ENCODE measurements around the gene IL18BP. TPM values are rescaled to one million over a fixed set of nuclear protein-coding genes. Genes with fewer than 3 reads are reported as not detected.
A peak's percentile ranks its signal among the peaks of the same experiment; 100 is the strongest.

Gene IL18BP
- total and polyA plus RNA-seq, 4 donors: 3.8 to 14.3 (median 8.2) TPM

DNA sequence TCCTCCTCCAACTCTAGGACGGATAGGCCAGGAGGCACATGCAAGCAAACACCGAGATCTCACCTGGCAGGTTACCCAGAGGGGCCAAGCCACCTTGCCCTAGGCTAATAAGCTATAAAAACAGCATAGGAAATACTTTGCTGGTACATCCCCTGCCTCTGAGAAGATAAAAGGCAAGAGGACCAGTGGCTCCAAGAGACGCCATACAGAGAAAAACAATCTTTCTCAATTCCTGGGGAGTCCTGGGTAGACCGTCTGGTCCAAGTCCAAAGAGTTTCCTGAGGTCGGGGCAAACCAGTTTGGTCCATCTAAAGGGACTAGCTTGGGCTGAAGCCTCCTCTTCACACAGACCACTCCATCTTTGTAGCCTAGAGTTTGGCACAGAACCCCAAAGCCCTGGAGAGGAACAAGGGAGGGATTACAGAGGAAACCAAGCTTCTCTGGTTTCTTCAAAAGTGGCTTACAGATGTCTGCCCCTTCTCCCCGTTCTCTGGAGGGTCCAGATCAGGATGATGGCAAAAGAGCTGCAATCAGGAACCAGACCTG lies 41.2 kb downstream of the IL18BP start:
- peak overlapping the region; percentile 83 for H3K4me3 ChIP-seq (ENCODE audit: low read depth, low read length)
- H3K27ac ChIP-seq (ENCODE audit: low read depth, low read length): peak overlapping the region; percentile 100
- peaks cover 52% of the 10 kb centered on the region for H3K4me1 ChIP-seq (ENCODE audit: control insufficient read depth, insufficient read depth, low read length)
- H3K36me3 ChIP-seq (ENCODE audit: control insufficient read depth, insufficient read depth, low read length): peaks cover 6% of the 10 kb centered on the region
- H3K9me3 ChIP-seq (ENCODE audit: control insufficient read depth, insufficient read depth, low read length): no peaks in the 10 kb centered on the region
- DNase-seq (ENCODE audit: low read depth in 4 of 6, low spot score in 6 of 6): peak in 2 of 6 donors; percentile 26 to 63
- no peaks in the 10 kb centered on the region for H3K27me3 ChIP-seq (ENCODE audit: control insufficient read depth, insufficient read depth, low read length)
- WGBS (ENCODE audit: insufficient coverage): 16% methylated on average over 6 of the region's 6 CpGs

DNA sequence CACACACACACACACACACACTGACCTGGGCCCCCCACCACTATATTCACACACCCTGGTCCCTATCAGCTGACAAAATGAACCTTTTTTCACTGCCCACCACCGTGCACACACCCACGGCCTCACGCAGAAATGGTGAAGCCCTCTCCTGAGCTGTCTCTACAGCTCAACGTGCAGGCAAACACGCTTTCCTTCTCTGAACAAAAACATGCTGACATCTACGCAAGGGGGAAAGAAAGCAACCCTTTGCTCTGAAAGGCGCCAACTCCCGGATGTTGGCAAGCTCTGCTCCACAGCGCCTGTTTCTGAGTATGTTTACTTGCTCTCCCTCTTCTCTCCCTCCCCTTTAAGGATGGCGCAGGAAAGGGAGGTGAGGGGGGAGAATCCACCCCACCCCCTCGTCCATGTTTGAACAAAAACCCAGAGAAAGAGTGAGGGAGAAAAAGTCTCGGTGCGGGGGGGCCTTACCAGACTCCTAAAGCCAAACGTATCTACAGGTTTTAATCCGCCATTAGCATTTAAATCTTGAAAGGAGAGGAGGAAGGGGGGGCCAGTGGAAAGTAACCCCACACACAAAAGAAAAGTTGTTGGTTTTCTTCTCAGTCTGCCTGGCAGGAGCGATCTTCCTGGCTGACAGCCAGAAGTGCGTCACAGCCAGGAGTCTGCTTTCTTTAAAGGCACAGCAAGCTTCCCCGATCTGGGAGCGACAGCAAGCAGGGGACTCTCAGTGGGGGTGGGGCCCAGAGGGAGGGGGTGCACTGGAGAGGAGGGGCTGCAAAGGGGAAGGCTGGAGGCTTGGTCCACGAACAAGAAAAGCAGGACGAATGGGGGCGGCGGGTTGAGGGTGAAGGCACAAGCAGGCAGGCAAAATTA lies 42.0 kb downstream of the IL18BP start:
- Histone ChIP-seq H3K4me3 (ENCODE audit: low read depth, low read length) (peak overlapping the region; percentile 83), H3K9me3 (ENCODE audit: control insufficient read depth, insufficient read depth, low read length) (no peaks in the 10 kb centered on the region), H3K4me1 (ENCODE audit: control insufficient read depth, insufficient read depth, low read length) (peaks cover 56% of the 10 kb centered on the region), H3K27ac (ENCODE audit: low read depth, low read length) (peak overlapping the region; percentile 100), H3K27me3 (ENCODE audit: control insufficient read depth, insufficient read depth, low read length) (no peaks in the 10 kb centered on the region), H3K36me3 (ENCODE audit: control insufficient read depth, insufficient read depth, low read length) (no peaks in the 10 kb centered on the region)
- WGBS (ENCODE audit: insufficient coverage): 0% methylated on average over 14 of the region's 23 CpGs
- peak; percentile 94 to 99 (median 96) for DNase-seq (ENCODE audit: low read depth in 4 of 6, low spot score in 6 of 6)

DNA sequence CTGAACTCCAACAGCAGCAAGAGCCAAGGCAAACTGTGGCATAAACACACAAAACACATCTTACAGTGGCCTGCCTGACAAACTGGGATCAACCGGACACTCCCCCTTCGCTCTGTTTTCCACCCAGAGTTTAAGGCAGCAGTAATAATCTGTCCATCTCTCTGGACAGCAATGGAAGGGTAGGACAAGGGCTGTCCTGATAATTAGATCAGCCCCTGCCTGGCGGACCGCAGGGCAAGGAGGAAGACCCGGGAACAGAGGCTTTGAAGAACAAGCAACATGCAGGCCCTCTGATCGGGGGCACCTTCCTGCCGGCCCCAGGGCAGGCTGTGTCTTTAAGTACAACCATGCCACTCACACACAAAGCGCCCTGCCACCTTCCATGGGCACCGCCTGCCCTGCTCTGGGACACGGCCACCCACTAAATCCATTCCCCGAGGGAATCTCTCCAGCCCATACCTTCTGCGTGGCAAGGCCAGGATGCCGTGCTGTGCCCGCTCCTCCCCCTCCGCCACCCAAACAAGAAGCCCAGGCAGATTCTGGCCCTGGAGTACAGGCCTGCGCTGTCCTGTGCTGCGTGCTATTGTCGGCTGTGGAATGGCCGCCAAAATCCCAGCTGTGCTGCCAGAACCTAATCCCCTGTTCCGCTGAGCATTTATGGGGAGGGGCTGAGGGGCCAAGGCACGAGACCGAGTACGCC lies 42.8 kb downstream of the IL18BP start:
- WGBS (ENCODE audit: insufficient coverage): 0% methylated on average over 21 of the region's 23 CpGs
- peaks cover 60% of the 10 kb centered on the region for H3K4me1 ChIP-seq (ENCODE audit: control insufficient read depth, insufficient read depth, low read length)

GRCh38 chr11:72042064-72042745 lies 43.5 kb downstream of the IL18BP start:
- no peak for DNase-seq (ENCODE audit: low read depth in 4 of 6, low spot score in 6 of 6)
- peak overlapping the region; percentile 83 for H3K4me3 ChIP-seq (ENCODE audit: low read depth, low read length)
- 48% methylated on average over 2 of the region's 5 CpGs for WGBS (ENCODE audit: insufficient coverage)

More for the DNA sequence above, 42.8 kb downstream of the IL18BP start:
- Histone ChIP-seq H3K27ac (ENCODE audit: low read depth, low read length) (peak overlapping the region; percentile 100), H3K9me3 (ENCODE audit: control insufficient read depth, insufficient read depth, low read length) (no peaks in the 10 kb centered on the region), H3K27me3 (ENCODE audit: control insufficient read depth, insufficient read depth, low read length) (no peaks in the 10 kb centered on the region), H3K36me3 (ENCODE audit: control insufficient read depth, insufficient read depth, low read length) (no peaks in the 10 kb centered on the region), H3K4me3 (ENCODE audit: low read depth, low read length) (peak overlapping the region; percentile 83)
- peak in 5 of 6 donors; percentile 68 to 96 (median 78) for DNase-seq (ENCODE audit: low read depth in 4 of 6, low spot score in 6 of 6)

DNA sequence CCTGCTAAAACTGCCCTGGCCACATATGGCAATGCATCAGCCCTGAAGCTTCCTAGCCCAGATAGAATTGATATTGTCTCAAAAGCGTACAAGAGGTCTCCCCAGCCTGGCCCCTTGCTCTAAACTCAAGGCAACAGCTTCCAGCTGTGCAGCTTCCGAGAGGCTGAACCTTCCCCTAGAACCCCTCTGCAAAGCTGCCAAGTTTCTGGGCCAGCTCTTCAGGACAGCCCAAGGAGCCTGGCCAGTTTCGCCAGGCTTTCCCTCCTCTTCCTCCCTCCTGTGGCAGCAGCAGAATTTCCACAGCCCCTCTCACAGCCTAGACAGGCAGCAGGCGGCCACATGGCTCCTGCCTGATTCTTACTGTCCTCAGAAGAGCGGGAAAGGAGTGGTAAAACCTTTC lies 47.1 kb downstream of the IL18BP start:
- peak in 1 of 6 donors; percentile 46 for DNase-seq (ENCODE audit: low read depth in 4 of 6, low spot score in 6 of 6)
- H3K9me3 ChIP-seq (ENCODE audit: control insufficient read depth, insufficient read depth, low read length): no peaks in the 10 kb centered on the region
- 58% methylated on average over 4 of the region's 5 CpGs for WGBS (ENCODE audit: insufficient coverage)
- H3K36me3 ChIP-seq (ENCODE audit: control insufficient read depth, insufficient read depth, low read length): no peaks in the 10 kb centered on the region
- no peaks in the 10 kb centered on the region for H3K27me3 ChIP-seq (ENCODE audit: control insufficient read depth, insufficient read depth, low read length)
- no peak overlapping the region for H3K4me3 ChIP-seq (ENCODE audit: low read depth, low read length)
- peaks cover 34% of the 10 kb centered on the region for H3K4me1 ChIP-seq (ENCODE audit: control insufficient read depth, insufficient read depth, low read length)
- no peak overlapping the region for H3K27ac ChIP-seq (ENCODE audit: low read depth, low read length)

More at GRCh38 chr11:72042064-72042745, 43.5 kb downstream of the IL18BP start:
- Histone ChIP-seq H3K9me3 (ENCODE audit: control insufficient read depth, insufficient read depth, low read length) (no peaks in the 10 kb centered on the region), H3K27me3 (ENCODE audit: control insufficient read depth, insufficient read depth, low read length) (no peaks in the 10 kb centered on the region), H3K36me3 (ENCODE audit: control insufficient read depth, insufficient read depth, low read length) (no peaks in the 10 kb centered on the region), H3K4me1 (ENCODE audit: control insufficient read depth, insufficient read depth, low read length) (peaks cover 56% of the 10 kb centered on the region), H3K27ac (ENCODE audit: low read depth, low read length) (peak overlapping the region; percentile 100)

- peak overlapping the region; percentile 49 for H3K27ac ChIP-seq (ENCODE audit: low read depth, low read length)
- H3K4me1 ChIP-seq (ENCODE audit: control insufficient read depth, insufficient read depth, low read length): peaks cover 16% of the 10 kb centered on the region
- H3K9me3 ChIP-seq (ENCODE audit: control insufficient read depth, insufficient read depth, low read length): no peaks in the 10 kb centered on the region
- H3K36me3 ChIP-seq (ENCODE audit: control insufficient read depth, insufficient read depth, low read length): no peaks in the 10 kb centered on the region
- DNase-seq (ENCODE audit: low read depth in 4 of 6, low spot score in 6 of 6): peak in 2 of 6 donors; percentile 74 to 77
- H3K27me3 ChIP-seq (ENCODE audit: control insufficient read depth, insufficient read depth, low read length): no peaks in the 10 kb centered on the region
- H3K4me3 ChIP-seq (ENCODE audit: low read depth, low read length): no peak overlapping the region
- WGBS (ENCODE audit: insufficient coverage): 25% methylated on average over 2 of the region's 3 CpGs
Measured at GRCh38 chr11:72048766-72049460, 50.2 kb downstream of the IL18BP start.

Small RNAs within 50 kb of the gene (small RNA-seq; reads per million reads assigned to genes)
- gene RNU6-72P (ENCODE audit: low replicate concordance): not detected

Other genes starting within 250 kb of the IL18BP start
- not detected for gene DEFB108B, start 165.7 kb upstream of the IL18BP start, total RNA-seq
- gene DEFB108B, start 165.7 kb upstream of the IL18BP start, polyA plus RNA-seq (ENCODE audit: insufficient read length in 2 of 2): under 1 TPM in 1 of 2 donors, not detected in 1; 0.27 TPM
- not detected for gene DEFB131B, start 120.5 kb upstream of the IL18BP start, total RNA-seq
- not detected for gene DEFB131B, start 120.5 kb upstream of the IL18BP start, polyA plus RNA-seq (ENCODE audit: insufficient read length in 2 of 2)
- 1 to 10 TPM; 7.9 to 9.3 TPM for gene XNDC1N, start 70.3 kb upstream of the IL18BP start, total RNA-seq
- gene XNDC1N, start 70.3 kb upstream of the IL18BP start, polyA plus RNA-seq (ENCODE audit: insufficient read length in 2 of 2): 1 to 10 TPM; 4.3 to 6.7 TPM
- gene RNF121, start 69.9 kb upstream of the IL18BP start, total RNA-seq: 10 to 100 TPM; 27.6 to 29.0 TPM
- 10 to 100 TPM; 39.4 to 40.6 TPM for gene RNF121, start 69.9 kb upstream of the IL18BP start, polyA plus RNA-seq (ENCODE audit: insufficient read length in 2 of 2)
- gene NUMA1, start 81.6 kb downstream of the IL18BP start, total RNA-seq: 100 to 1,000 TPM; 104 to 164 TPM
- gene NUMA1, start 81.6 kb downstream of the IL18BP start, polyA plus RNA-seq (ENCODE audit: insufficient read length in 2 of 2): 100 to 1,000 TPM; 166 to 187 TPM
- gene LRRC51, start 81.9 kb downstream of the IL18BP start, total RNA-seq: 10 to 100 TPM; 11.6 to 24.7 TPM
- 10 to 100 TPM; 27.2 to 31.9 TPM for gene LRRC51, start 81.9 kb downstream of the IL18BP start, polyA plus RNA-seq (ENCODE audit: insufficient read length in 2 of 2)
- gene LAMTOR1, start 104.4 kb downstream of the IL18BP start, total RNA-seq: 10 to 100 TPM; 43.6 to 81.4 TPM
- gene LAMTOR1, start 104.4 kb downstream of the IL18BP start, polyA plus RNA-seq (ENCODE audit: insufficient read length in 2 of 2): 100 to 1,000 TPM; 138 to 144 TPM
- gene TOMT, start 107.0 kb downstream of the IL18BP start, total RNA-seq: not detected
- gene TOMT, start 107.0 kb downstream of the IL18BP start, polyA plus RNA-seq (ENCODE audit: insufficient read length in 2 of 2): not detected
- gene ANAPC15, start 113.8 kb downstream of the IL18BP start, total RNA-seq: 10 to 100 TPM; 10.0 to 39.2 TPM
- 10 to 100 TPM; 53.2 to 54.8 TPM for gene ANAPC15, start 113.8 kb downstream of the IL18BP start, polyA plus RNA-seq (ENCODE audit: insufficient read length in 2 of 2)
- gene FOLR3, start 136.8 kb downstream of the IL18BP start, total RNA-seq: under 1 TPM in 1 of 2 donors, not detected in 1; 0.89 TPM
- not detected for gene FOLR3, start 136.8 kb downstream of the IL18BP start, polyA plus RNA-seq (ENCODE audit: insufficient read length in 2 of 2)
- 100 to 1,000 TPM in 1 of 2 donors, 1 to 10 TPM in 1; 1.9 to 172 TPM for gene FOLR1, start 193.2 kb downstream of the IL18BP start, total RNA-seq
- 1 to 10 TPM; 3.4 to 4.7 TPM for gene FOLR1, start 193.2 kb downstream of the IL18BP start, polyA plus RNA-seq (ENCODE audit: insufficient read length in 2 of 2)
- gene FOLR2, start 217.9 kb downstream of the IL18BP start, total RNA-seq: 10 to 100 TPM; 21.9 to 34.1 TPM
- 10 to 100 TPM; 14.1 to 16.3 TPM for gene FOLR2, start 217.9 kb downstream of the IL18BP start, polyA plus RNA-seq (ENCODE audit: insufficient read length in 2 of 2)
- 10 to 100 TPM; 34.1 to 89.8 TPM for gene INPPL1, start 225.9 kb downstream of the IL18BP start, total RNA-seq
- gene INPPL1, start 225.9 kb downstream of the IL18BP start, polyA plus RNA-seq (ENCODE audit: insufficient read length in 2 of 2): 100 to 1,000 TPM; 134 to 147 TPM
- under 1 TPM in 1 of 2 donors, not detected in 1; 0.17 TPM for gene PHOX2A, start 245.3 kb downstream of the IL18BP start, total RNA-seq
- 1 to 10 TPM; 1.7 to 1.8 TPM for gene PHOX2A, start 245.3 kb downstream of the IL18BP start, polyA plus RNA-seq (ENCODE audit: insufficient read length in 2 of 2)